Smooth muscle cell (in vitro differentiated cells): ENCODE measurements around the gene TMEM18. TPM values are rescaled to one million over a fixed set of nuclear protein-coding genes. Genes with fewer than 3 reads are reported as not detected.

ENCODE experiments used
- DNase-seq: peaks from one replicate; lab custom pipeline; 2025; ENCODE audit not compliant: unreplicated experiment; lab: John Stamatoyannopoulos, UW
- H2AFZ ChIP-seq: fragments of 200-600 bp; sonication (generic); 2 replicates; pipeline ENCODE4 v1.6.0; 2016; ENCODE audit warnings: antibody characterized with exemption, low read depth, mild to moderate bottlenecking
- H3F3A ChIP-seq: fragments of 200-600 bp; sonication (generic); 2 replicates; pipeline ENCODE4 v1.6.0; 2017; ENCODE audit warnings: antibody characterized with exemption, low read depth
- H3K27ac ChIP-seq: fragments of 200-600 bp; sonication (generic); 2 replicates; pipeline ENCODE4 v1.5.1; 2016; ENCODE audit warnings: low read depth, mild to moderate bottlenecking
- H3K27me3 ChIP-seq: fragments of 200-600 bp; sonication (generic); 2 replicates; pipeline ENCODE4 v1.6.1; 2016; ENCODE audit warnings: low read depth, mild to moderate bottlenecking
- H3K36me3 ChIP-seq: fragments of 200-600 bp; sonication (generic); 2 replicates; pipeline ENCODE4 v1.5.1; 2016; ENCODE audit warnings: low read depth
- H3K4me1 ChIP-seq: fragments of 200-600 bp; sonication (generic); 2 replicates; pipeline ENCODE4 v1.5.1; 2016; ENCODE audit warnings: low read depth
- H3K4me2 ChIP-seq: fragments of 200-600 bp; sonication (generic); 2 replicates; pipeline ENCODE4 v1.6.0; 2016; ENCODE audit warnings: mild to moderate bottlenecking
- H3K4me3 ChIP-seq: fragments of 200-600 bp; sonication (generic); 2 replicates; pipeline ENCODE4 v1.5.1; 2016; ENCODE audit warnings: mild to moderate bottlenecking
- H3K79me2 ChIP-seq: fragments of 200-600 bp; sonication (generic); 2 replicates; pipeline ENCODE4 v1.6.0; 2016; ENCODE audit warnings: low read depth, mild to moderate bottlenecking
- H3K9ac ChIP-seq: fragments of 200-600 bp; sonication (generic); 2 replicates; pipeline ENCODE4 v1.6.0; 2016; ENCODE audit warnings: low read depth
- H3K9me3 ChIP-seq: fragments of 200-600 bp; sonication (generic); replicated peaks from 2 replicates; pipeline ENCODE4 v1.5.1; 2016; ENCODE audit warnings: low read depth
- H4K20me1 ChIP-seq: fragments of 200-600 bp; sonication (generic); 2 replicates; pipeline ENCODE4 v1.6.0; 2016; ENCODE audit warnings: low read depth
- CTCF ChIP-seq: fragments of 200-600 bp; sonication (generic); IDR thresholded peaks from 2 replicates; pipeline ENCODE4 v1.5.1; 2017; ENCODE audit warnings: borderline replicate concordance, mild to moderate bottlenecking, antibody characterized with exemption; ENCODE audit not compliant: insufficient read depth, poor library complexity, severe bottlenecking
- WGBS: methylation state at CpG from one replicate; pipeline ENCODE4 v1.1.7; 2016; ENCODE audit warnings: low lambda C conversion rate; 5-methylcytosine and 5-hydroxymethylcytosine counted together
- polyA plus RNA-seq: library from polyadenylated mRNA; unstranded; fragments of >200 nt; fragmentation: Nextera tagmentation; extraction: Ambion mirVana; gene quantifications from 2 replicates; pipeline ENCODE4 v1.2.1, GENCODE V29; 2016
- total RNA-seq: library from RNA; depleted of rRNA; stranded (reverse); fragments of >200 nt; gene quantifications from 2 replicates; pipeline ENCODE4 v1.2.3, GENCODE V29; 2014

The TMEM18 gene
- total and polyA plus RNA-seq, 2 experiments from 2014 or later, result 18.3 to 29.1 TPM

DNA sequence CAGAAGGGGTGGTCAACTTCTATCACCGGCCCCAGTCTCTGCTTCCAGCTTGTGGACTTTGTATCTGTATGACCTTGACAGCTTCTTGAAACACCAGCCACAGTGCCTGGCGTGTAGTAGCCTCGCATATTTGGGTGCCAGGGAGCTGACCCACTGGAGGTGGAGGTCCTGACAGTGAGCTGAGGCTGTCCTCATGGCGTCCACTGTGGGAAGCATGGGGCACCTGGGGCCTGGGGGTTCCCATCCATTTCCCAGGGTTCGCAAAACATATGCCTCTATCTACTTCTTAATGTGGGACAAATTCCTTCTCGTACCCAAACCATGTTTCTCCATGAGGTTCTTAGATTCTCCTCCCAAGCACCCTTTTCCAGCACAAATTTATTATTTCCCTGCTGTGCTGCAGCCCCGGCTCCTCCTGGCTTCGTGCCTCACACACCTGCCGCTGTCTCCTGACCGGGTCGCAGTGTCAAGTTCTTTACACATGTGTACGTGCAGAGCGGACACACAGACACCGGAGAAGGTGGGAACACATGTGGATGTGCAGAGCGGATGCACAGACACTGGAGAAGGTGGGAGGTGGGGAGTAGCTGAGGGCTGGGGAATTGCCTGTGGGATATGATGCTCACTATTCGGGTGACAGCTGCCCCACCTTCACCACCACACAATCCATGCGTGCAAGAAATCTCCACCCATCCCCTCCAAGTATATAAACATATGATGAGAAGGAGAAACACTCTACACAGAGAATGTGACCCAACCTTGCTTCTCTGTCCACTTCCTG, 23.4 kb downstream of the TMEM18 start:
- no peak overlapping the region for H3K9ac ChIP-seq
- no peak for DNase-seq
- H3K4me3 ChIP-seq, result no peak overlapping the region
- no peak overlapping the region for H3K4me2 ChIP-seq
- no peaks in the 10 kb centered on the region for H3K9me3 ChIP-seq
- H3F3A ChIP-seq, result no peaks in the 10 kb centered on the region
- no peak overlapping the region for H3K27ac ChIP-seq
- no peaks in the 10 kb centered on the region for H3K36me3 ChIP-seq
- H3K4me1 ChIP-seq, result no peaks in the 10 kb centered on the region
- TF ChIP-seq CTCF, result no peak
- peaks cover 3% of the 10 kb centered on the region for H3K27me3 ChIP-seq
- no peak overlapping the region for H2AFZ ChIP-seq
- no peaks in the 10 kb centered on the region for H4K20me1 ChIP-seq
- no peaks in the 10 kb centered on the region for H3K79me2 ChIP-seq
- 87% methylated on average over 17 of the region's 17 CpGs for WGBS

- Histone ChIP-seq H2AFZ (no peak overlapping the region), H3K9ac (no peak overlapping the region), H3K79me2 (no peaks in the 10 kb centered on the region), H3K9me3 (no peaks in the 10 kb centered on the region), H3K27me3 (peaks cover 3% of the 10 kb centered on the region), H3K4me2 (no peak overlapping the region), H3K36me3 (no peaks in the 10 kb centered on the region), H3K27ac (no peak overlapping the region), H4K20me1 (no peaks in the 10 kb centered on the region), H3K4me1 (no peaks in the 10 kb centered on the region), H3F3A (no peaks in the 10 kb centered on the region), H3K4me3 (no peak overlapping the region)
- no peak for DNase-seq
- no peak for TF ChIP-seq CTCF
- WGBS, result 87% methylated on average over 6 of the region's 6 CpGs
Observed at GRCh38 chr2:652881-653480, 24.2 kb downstream of the TMEM18 start.

GRCh38 chr2:651951-652373, 25.2 kb downstream of the TMEM18 start:
- H3K9me3 ChIP-seq, result no peaks in the 10 kb centered on the region
- no peaks in the 10 kb centered on the region for H3K4me1 ChIP-seq
- H3K9ac ChIP-seq, result no peak overlapping the region
- no peak for DNase-seq
- no peak overlapping the region for H2AFZ ChIP-seq
- WGBS, result 87% methylated on average over 14 of the region's 14 CpGs
- no peaks in the 10 kb centered on the region for H3K36me3 ChIP-seq
- H3K27me3 ChIP-seq, result no peaks in the 10 kb centered on the region
- no peak overlapping the region for H3K27ac ChIP-seq
- no peak overlapping the region for H3K4me3 ChIP-seq
- TF ChIP-seq CTCF, result no peak
- no peaks in the 10 kb centered on the region for H4K20me1 ChIP-seq
- H3F3A ChIP-seq, result no peaks in the 10 kb centered on the region
- H3K4me2 ChIP-seq, result no peak overlapping the region
- no peaks in the 10 kb centered on the region for H3K79me2 ChIP-seq
